ENCODE results near the gene SAP30BP.

The SAP30BP gene

DNA sequence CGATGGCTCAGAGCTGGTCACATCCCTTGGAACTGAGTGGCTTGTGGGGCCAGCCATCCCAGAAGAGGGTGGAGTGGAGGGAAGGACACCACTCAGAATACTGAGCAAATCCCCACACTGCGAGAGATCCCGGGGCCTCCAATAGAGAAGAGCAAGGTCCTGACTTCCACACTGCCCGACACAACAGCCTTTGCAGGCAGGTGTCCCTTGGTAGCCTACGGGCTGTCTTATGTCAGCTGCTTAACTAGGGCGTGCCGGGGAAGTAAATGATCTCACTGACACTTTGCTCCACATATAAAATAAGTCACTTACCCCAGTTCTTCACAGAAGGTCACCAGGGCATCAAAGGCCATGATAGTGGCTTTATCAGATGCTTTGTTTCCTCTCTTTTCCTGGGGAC lies 16.3 kb upstream of the SAP30BP start:
- DNase-seq = no peak

DNA sequence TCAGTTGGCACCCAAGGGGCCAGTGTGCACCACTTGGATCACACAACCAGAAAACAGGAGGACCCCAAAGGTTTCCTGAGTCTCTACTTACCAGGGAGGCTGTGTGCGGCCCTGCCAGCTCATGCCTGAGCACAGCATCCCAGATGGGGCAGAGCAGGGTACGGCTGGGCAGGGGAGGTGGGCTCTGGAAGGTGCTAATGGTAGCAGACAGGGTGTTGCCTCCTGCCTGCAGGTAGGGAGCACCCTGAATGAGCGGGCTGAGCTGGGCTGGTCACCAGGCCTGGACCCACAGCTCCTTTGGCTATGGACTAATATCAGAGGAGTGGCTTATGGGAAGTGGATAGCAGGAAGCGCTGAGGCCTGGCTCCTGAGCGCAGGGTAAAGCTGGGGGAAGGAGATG lies 14.8 kb upstream of the SAP30BP start:
- DNase-seq = no peak

DNA sequence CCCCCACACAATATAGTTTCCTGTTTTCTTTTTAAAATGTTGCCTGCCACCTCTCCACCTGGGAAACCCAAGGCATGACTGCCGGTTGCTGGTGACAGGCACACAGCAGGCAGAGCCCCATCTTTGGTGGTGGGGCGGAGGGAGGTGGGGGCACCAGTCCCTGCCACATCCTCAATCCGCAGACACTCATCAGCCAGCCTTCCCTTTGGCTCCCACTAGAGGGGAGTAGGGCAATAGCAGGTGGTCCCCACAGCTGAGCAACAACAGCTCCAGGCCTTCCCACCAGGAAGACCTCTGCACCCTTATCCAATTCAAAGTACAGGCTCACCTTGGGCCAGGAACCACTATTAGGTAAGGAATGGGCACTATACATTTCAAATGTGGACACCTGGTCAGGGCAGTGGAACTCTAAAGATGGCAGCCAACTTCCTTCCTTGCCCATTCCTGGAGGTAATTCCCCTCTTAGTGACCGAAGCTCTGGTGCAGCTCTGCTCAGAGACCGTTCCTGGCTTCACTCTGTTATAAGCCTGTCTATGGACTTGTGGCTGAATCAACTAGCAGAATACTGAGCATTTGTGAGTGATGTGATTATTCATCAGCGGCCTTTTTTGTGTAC lies 14.1 kb upstream of the SAP30BP start:
- peak in 1 of 2 donors; percentile 13 for DNase-seq

DNA sequence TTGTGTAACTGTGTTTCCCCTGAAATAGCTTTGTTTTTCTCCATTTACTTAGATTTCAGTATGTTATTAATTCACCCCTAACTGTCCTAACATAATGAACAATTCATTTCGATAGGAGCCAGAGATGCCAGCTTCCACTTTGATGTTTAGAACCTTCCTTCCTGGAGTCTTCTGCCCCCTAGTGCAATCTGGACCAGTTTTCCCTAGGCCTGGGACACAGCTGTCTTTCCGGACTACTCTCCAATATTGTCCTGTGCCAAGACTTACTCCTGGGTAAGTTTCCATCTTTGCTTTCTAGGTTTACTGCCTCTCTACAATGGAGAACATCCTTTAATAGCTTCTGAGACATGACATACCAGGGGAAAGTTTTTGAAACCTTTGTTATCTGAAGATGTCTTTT lies 13.0 kb upstream of the SAP30BP start:
- no peak for DNase-seq

DNA sequence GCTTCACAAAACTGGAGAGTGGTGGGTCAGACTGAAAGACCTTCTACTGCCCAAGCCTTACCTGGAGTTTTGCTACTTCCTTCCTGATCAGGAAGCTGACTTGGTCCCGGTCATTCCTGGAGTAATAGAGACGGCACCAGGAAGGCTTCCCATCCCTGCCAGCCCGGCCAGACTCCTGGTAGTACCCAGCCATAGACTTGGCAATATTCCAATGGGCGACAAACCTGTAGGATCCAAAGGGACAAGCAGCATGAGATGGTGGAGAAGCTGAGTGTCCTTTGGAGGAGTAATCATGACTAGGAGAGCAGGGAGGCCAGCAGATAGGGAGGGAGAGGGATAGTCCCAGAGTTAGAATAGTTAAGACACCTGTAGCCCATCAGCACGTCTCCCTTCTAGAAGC lies 8.9 kb upstream of the SAP30BP start:
- no peak for DNase-seq

DNA sequence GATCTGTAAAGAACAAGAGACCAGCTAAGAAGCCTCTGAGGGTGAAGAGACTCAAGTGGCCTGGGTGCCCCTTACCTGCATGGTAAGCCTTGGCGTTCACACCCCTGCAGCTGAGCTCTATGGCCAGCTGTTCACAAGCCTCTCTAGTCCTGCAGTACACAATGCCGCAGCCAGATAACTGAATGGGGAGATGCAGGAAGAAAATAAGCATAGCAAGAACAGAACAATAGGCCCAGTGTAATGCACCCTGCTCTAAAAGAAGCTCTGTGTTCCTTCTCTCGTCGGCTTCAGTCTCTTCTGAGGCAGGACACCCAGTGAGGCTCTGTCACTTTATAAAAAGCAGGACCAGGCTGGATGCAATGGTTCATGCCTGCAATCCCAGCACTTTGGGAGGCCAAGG lies 5.6 kb upstream of the SAP30BP start:
- DNase-seq = no peak

DNA sequence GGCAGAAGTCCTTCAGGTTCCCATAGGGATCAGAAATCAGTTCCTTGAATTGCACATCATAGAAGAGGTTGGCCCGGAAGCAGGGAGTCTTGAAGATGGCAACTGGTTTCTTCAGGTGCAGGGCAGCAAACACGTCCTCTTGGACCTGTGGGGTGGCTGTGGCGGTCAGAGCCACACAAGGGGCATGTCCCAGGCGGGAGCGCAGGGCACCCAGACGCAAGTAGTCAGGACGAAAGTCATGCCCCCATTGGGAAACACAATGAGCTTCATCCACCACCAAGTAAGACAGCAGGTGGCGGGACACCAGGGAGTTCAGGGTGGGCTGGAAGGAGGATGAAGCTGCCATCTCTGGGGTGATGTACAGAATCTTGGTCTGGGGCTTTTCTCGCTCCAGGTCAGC lies 4.6 kb upstream of the SAP30BP start:
- DNase-seq = no peak

DNA sequence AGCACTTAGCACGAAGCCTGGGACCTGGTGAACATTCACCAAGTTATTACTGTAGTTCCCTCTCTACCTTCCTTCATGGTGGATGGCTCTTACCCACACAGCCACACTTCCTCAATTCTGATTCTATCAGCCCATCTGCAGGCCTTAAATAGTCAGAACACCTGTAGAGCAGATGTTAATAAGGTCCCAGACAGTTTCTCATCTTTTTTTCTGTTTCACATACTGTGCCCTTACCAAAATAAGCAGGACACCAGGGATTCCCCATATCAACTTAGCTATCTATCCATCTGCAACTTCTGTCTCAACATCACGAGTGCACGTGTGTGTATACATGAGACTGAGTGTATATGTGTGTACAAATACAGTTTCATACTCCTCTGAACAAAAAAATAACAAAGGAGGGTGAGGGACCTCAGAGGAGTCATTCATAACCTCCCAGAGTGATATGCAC lies 3.0 kb upstream of the SAP30BP start:
- DNase-seq = no peak

DNA sequence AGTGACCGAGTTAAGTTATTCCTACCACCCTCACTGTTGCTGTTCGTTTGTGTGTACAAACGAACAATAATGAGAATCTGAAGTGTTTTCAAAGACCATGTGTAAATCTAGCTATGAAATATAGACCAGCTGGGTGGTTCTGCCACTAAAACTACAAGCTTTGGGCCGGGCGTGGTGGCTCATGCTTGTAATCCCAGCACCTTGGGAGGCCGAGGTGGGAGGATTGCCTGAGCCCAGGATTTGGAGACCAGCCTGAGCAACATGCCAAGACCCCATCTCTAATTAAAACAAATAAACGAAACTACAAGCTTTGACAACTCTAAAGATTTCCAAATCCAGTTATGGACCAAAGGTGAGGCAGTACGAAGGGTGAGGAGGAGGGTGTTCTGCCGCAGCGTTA lies 1.2 kb upstream of the SAP30BP start:
- DNase-seq = no peak

DNA sequence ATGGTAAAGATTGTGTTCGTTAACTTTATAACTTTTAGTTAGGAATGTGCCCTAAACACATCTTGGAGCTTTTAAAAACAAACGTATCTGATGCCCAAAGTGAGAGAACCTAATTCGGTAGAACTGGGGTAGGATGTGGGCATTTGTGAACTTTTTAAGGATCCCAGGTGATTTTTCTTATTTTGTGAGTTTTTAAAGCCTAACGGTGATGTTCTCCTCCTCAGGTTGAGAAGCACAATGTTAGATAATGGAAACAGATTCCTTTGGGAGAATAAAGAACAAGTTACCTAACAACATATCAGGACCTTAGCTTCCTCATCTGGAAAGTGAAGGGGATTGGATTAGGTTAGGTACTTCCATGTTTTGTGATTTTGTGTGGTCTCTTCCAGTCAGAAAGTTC lies 687 bp downstream of the SAP30BP start:
- no peak for DNase-seq

DNA sequence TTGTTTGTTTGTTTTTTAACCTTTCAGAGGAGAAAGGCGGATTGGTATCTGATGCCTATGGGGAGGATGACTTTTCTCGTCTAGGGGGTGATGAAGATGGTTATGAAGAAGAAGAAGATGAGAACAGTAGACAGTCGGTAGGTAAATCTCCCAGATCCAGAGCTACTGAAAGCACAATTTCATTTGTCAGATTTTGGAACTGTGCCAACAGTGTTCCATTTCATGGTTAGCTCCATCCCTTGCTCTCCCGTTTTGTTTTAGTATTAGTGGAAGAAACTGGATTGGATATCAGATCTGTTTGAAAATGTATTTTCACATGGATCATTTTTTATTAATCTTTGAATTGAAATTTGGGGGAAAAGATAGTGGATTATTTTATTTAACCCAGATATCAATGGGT lies 1.4 kb downstream of the SAP30BP start:
- DNase-seq = no peak

DNA sequence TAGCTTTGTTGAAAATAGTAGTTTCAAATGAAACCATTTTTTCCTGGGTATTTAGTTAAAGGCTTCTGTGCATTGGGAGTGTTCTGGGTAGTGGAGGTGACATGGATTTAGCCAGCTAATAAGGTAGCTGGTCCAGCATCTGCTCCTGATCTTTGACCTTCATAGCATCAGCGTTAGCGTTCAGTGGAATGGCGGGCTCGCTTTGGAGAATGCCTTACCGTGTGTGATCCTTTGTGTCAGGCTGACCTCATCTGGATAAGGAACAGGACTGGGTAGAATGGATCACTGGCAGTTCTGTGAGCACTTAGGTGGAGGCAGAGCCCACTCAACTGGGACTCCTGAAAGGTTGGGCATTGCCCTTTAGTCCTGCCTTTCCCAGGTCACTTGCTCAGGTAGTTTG lies 3.7 kb downstream of the SAP30BP start:
- DNase-seq = no peak

DNA sequence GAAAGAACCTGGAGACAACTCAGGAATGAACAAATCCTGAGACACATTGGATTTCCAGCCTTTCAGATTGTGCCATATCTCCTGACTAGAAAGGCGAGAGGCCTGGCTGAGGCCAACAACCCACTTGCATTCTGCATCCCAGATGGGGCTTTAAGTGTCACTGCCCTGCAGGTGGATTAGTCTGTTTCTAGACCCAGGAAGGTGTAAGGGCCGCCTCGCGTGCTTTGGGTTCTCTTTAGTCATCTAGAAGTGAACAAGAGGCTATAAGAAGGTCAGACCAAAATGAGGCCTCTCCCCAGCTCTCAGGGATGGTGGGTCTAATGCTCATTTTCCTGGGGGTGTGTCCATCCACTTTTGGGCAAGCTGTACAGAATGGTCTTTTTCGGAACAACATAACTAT lies 4.9 kb downstream of the SAP30BP start:
- no peak for DNase-seq

DNA sequence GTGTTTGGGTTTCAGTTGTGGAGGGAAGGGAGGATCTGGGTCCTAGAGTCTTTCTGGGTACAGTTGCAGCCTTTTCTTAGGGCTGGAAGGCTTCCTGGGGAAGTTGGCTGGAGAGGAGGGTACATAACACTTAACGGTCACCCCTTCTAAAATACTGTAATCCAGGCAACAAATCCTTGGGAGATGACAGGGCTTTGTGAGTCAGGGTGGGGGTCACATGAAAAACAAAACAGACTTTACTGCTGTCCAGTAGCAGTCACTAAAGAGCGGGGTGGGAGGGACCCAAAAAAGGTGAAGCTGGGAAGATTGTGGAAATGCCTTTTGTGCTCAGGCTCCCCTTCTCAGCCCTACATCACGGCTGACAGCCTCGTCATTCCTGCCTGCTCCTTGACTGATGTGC lies 6.3 kb downstream of the SAP30BP start:
- DNase-seq = no peak

DNA sequence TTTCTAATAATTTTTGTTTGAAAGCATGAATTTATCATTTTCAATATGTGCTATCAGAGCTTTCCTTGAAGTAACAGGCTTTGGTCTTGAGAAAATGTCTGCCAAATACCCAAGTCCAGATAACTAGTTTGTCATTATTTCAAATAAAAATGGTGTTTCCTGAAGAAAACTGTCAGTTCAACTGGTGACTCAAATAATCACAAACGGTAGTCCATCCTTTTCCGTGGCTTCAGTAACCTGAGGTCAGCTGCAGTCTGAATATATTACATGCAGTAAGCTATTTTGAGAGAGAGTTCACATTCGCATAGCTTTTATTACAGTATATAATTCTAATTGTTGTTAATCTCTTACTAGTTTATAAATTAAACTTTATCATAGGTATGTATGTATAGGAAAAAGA lies 9.3 kb downstream of the SAP30BP start:
- no peak for DNase-seq

DNA sequence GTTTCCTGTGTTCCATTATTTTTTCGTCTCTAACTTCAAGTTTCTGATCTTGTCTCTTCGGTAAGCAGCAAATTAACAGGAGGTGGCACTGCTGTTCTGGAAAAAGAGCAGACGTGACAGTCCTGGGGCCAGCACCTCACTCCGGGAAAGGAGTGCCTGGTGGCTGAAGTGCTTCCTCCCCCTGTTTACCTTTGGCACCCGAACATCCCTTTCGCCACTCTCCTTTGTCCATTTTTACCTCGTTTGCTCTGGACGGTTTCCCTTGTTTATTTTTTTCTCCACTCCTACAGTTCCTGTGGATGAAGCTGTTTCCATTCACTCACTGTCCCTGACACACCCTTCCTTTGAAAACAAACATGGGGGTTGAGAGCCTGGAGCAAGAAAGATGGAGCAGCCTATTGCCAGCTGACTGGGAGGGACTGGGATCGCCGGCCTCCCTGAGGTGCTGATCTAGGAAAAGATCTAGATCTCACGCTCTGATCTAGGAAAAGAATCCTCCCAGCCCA lies 12.6 kb downstream of the SAP30BP start:
- no peak for DNase-seq

DNA sequence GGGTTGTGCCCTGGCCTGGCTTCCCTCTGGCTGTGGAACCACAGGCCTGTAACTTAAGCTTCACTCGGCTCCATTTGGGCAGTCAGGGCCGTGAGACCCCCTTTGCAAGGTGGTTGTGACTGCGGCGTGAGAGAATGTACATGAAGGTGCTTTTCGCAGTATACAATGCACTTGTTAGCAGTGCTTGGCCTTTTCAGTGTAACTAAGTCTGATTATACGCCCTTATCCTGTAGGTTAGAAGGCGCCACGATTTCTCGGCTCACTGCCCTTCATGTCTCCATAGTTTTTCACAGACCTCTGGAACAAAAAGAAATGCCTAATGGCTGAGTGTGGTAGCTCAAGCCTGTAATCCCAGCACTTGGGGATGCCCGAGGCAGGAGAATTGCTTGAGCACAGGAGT lies 13.3 kb downstream of the SAP30BP start:
- DNase-seq = no peak

DNA sequence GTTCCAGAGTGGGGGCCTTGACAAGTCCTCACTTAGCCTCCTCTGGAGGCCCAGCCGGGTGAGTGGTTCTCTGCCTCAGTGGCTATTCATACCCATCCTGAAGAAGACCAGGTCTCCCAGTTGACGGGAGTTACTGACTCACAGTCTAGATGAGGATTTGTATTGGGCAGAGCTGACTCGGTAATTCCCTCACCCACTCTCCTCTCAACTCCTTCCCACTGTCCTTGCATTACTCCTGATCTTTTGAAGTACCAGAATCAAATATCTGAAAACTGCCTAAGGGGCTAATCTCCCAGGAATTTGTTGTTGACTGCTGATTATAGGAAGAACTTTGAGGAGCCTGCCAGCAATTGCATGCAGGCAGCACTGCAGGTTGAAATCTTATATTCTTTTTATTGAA lies 14.2 kb downstream of the SAP30BP start:
- DNase-seq = no peak

DNA sequence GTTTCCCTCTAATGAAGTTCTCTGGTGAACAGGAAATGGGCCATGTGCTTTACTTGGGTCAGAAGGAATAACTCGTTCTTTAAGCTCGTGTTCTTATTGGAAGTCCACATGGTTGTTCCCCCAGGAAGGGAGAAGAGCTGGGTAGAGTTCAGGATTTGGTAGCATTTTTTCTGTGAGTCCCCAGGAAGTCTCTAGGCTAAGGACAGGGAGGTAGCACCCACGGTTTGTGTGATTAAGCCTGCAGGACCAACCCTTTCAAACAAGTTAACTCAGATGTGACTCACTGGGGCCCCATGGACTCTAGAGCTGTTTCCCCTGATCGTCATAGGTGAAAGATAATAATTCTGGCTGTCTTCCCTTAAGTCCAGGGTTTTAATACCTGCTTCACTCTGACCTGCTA lies 16.4 kb downstream of the SAP30BP start:
- DNase-seq = no peak

DNA sequence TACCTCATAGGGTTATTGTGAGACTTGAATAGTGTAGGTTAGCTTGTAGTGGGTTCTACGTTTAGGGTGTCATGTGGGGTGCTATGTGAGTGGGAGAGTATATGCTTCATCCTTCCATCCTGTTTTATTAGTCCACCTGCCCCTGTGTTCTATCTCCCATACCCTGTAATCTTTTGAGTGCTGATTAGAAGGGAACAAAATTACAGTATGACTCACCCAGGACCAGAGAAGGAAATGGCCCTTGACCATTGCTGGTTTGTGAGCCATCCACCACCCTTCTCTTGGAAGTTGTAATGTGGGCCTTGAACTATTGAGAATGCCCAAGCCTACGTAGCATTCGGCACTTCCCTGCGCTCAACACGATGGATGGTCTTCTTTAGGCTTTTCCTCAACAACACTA lies 17.1 kb downstream of the SAP30BP start:
- DNase-seq = no peak

DNA sequence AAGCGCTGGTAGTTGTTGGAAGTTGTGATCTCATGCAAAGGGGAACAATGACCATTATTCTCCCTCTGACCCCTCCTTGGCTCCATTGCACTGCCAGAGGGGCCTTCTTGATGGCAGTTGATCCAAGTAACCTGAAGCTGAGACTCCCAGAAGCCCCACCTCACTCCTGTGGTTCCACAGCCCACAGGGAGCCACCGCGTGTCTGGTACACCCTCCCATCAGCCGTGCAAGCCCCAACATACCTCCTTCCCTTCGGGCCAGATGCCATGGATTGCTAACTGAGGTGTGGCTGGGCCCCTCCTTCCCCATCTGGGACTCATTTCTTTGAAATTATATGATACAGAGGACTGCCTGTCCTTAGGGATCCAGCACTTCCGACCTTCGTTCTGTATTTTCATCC lies 17.8 kb downstream of the SAP30BP start:
- no peak for DNase-seq

DNA sequence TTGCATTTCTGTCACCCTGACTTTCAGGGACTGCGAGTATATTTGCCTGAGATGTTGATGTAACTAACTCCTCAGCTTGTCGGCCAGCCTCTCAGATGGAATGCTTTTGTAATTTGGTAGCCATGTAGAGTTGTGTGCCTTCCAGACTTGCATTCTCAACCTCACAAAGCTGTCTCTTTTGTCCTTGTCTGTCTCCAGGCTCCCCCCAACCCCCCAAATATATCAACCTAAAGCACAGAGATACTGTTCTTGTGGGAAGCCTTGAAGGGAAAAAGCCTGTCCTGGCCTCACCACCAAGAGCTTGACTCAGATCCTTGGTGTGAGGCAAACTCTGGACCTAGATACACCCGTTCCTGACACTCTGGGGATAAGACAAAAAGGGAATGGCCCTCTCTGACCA lies 18.4 kb downstream of the SAP30BP start:
- DNase-seq = no peak

DNA sequence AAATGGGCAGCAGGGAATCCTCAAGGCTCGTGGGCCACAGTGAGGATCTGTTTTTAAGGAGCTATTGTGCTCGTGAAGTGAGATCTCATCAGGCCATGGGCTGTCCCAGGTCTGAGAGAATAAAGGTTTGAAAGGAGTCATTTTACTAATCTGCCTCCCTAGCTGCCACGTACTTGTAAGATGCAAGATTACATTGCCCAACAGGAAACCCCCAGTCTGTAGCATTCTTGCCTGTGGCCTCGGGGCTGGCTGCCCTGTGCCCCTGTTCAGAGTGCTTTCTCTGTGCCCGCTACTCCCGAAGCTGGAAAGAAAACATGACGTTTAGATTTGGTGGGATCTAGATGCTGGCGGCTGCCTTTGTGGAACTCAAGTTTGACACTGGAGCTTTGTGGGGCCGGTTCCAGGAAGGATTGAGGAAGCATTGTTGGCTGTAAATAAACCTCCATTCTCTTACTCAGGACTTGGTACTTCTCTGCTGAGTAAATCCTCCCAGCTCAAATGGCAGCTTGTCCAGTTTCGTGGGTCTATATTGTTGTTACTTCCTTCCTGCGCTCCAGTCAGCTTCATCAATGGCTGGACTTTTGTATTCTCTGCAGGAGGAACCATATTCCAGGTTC lies 21.2 kb downstream of the SAP30BP start:
- no peak for DNase-seq

DNA sequence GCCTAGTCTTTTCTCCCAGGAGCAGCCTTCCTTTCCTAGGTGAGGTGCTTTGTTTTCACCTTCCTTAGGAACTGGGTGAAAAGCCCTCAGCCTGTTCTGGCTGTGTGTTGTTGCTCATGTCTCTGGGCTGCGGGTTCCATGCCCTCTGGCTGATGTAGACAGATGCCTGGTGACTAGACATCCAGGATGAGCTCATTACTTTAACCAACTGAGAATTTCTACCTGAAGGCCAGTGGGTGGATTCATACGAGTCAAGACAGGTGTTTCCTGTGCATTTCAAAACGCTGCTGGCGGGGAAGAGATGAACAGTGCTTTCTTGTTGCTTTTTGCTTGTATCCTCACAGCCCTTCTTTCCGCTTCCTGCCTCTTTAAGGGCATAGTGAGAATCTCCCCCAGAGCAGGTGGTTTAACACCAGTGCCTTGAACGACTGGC lies 22.3 kb downstream of the SAP30BP start:
- peak in 1 of 2 donors; percentile 31 for DNase-seq

DNA sequence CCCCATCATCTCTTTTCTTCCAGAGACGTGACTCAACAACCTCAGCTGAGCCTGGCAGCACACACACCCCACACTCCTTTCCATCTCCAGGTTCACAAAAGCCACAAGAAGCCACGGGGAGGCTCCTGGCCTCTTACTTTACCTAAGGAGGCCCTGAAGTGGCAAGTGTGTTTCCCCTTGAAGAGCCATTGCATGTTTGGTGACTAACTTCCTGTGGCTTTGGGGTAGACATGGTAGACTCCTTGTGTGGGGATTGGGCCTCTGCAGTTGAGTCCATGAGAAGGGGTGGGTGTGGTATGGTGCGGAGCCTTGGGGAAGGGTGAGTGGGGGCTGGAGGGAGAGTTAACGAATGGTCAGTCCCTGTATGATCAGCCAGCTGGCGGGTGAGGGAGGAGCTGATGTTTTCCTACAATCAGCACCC lies 24.2 kb downstream of the SAP30BP start:
- DNase-seq = peak in 1 of 2 donors; percentile 56

Data from stimulated activated CD4-positive, alpha-beta T cell treated with anti-CD3 and anti-CD28 coated beads, Interleukin-2, amount 100 ng/mL, for 24 hours (primary cell).